GM19099 (cell line): ENCODE results near the gene GALNT1.

Experiments
- POLR2A ChIP-seq: IDR thresholded peaks from 3 replicates; pipeline ENCODE4 v1.6.1; 2011; ENCODE audit warnings: low read depth; ENCODE audit not compliant: insufficient read length; ENCODE audit errors: extremely low read depth

The GALNT1 gene

DNA sequence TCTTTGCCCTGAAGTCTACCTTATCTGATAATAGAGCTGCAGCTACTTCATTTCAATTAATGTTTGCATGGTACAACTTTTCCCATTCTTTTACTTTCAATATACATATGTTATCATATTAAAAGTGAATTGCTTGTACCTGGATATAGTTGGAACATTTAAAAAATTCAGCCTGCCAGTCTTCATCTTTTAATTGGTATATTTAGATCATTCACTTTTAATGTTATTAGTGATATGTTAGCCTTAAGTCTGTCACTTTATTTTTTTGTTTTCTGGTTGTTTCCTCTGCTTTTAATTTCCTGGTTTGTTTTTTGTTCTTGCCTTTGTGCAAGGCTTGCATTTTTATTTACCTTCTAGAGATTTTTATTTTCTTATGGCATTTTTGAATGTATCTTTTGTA lies 158.2 kb downstream of the GALNT1 start:
- no peak for TF ChIP-seq POLR2A

DNA sequence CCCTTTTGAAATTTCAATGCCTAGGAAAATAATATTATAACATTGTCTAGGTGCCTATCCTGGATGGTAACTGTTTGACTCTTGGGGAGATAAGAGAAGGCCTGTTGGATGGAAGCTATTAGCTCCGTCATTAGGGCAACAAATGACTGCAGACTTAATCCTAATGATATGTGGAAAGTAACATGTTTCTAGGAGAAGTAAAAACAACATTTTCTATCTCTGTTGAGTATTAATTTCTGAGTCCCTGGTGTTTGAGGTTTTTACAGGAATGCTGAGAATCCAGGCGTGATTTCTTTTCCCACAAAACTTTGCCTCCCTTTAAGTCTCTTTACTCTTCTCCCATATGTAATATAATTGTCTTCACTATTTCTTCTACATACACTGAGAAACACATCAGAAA lies 159.1 kb downstream of the GALNT1 start:
- TF ChIP-seq POLR2A = no peak

DNA sequence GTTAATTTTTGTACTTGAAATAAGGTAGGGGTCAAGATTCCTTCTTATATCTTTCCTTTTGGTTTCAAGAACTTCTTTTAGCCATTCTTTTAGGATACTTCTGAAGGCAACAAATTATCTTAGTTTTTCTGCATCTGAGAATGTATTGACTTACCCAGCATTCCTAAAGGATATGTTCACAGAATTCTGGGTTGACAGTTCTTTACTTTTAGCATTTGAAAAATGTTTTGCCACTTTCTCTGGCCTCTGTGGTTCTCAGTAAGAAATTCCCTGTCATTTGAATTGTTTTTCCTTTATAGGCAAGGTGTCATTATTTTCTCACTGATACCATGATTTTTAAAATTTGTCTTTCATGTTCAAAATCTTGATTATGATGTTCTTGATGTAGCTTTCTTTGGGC lies 162.4 kb downstream of the GALNT1 start:
- TF ChIP-seq POLR2A = no peak

- TF ChIP-seq POLR2A = no peak
Measured at GRCh38 chr18:35745814-35746213, 164.3 kb downstream of the GALNT1 start.

DNA sequence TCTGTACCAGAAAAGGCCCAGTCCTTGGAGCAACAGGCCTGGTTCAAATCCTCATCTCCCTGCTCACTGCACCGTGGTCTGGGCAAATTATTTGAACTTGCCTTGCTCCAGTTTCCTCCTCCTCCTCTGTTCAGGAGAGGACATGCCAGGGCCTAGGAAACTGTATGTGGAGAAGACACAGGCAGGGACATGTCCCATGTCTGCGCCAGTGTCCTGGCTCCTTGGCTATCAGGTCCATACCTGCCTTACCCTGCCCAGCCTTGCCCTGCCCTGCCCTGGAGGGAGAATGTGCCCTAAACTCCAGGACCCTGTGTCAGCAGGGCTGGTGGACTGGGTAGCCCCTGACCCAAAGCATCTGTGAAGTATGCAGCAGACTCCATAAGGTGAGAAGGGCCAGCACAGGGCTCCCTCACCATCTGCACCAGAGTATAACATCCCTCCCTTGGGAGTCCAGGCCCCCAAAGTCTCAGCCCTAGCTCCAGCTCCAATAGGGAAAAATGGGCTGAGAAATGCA lies 165.3 kb downstream of the GALNT1 start:
- no peak for TF ChIP-seq POLR2A

GRCh38 chr18:35747894-35748472 lies 166.4 kb downstream of the GALNT1 start:
- TF ChIP-seq POLR2A = no peak

DNA sequence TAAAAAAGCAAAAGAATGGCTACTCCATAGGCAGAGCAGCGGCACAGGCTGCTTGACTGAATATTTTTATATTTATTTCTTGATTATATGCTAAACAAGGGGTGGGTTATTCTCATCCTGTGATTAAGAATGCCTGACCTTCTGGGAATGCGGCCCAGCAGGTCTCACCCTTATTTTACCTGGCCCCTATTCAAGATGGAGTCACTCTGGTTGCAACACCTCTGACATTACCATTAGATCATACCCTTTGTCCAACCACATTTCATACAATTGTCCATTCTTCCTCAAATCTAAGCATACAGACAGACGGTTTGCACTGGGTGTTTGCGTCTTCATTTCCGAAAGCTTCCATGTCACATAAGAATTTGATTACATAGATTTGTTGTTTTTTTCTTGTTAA lies 168.2 kb downstream of the GALNT1 start:
- TF ChIP-seq POLR2A = no peak

DNA sequence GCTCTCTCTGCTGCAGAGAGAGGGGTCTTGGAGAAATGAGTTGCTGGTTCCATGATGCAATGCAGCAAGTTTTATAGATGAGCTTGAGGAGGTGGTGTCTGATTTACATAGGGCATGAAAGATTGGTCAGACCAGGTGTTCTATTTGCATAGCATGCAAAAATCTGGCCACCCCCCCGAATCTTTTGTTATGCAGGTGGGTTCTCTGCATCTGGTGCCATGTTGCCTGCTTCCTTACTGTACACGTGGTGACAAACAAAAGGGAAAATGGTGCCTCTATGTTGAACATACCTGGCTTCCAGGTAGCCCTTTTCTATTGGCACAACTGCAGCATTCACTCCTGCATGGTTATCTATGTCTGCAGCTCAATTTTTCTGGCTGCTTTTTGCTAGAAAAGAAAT lies 169.4 kb downstream of the GALNT1 start:
- TF ChIP-seq POLR2A = no peak

DNA sequence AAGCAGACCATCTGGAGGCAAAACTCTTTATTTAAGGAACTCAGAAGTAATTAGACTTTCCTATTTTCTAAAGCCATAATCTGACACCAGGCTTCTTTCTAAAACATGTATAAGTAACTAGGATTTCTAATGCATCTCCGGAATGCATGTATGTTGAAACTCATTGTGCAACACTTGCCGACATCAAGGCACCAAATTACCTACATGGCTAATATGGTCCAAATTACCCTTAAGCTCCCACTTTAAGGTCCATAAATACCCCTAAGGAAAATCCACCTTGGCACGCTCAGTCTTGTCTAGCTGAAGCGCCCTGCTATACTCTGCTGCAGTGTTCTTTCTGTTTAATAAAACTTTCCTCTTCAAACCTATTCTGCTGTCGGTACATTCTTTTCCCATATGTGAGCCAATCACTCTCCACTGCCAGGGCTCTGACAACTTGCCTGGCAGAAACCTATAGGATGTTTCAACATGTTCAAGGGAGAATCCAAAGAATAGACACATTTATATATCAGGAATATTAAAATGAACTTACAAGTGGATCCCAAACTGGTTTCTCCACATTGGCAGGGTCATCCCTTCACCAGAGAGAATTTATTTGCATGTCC lies 171.9 kb downstream of the GALNT1 start:
- no peak for TF ChIP-seq POLR2A

- no peak for TF ChIP-seq POLR2A
Measured at GRCh38 chr18:35754464-35754863, 172.9 kb downstream of the GALNT1 start.

- no peak for TF ChIP-seq POLR2A
Measured at GRCh38 chr18:35755369-35755768, 173.8 kb downstream of the GALNT1 start.

- TF ChIP-seq POLR2A = no peak
Measured at GRCh38 chr18:35756506-35757117, 175.1 kb downstream of the GALNT1 start.
